ENCODE data around the gene TSHZ3. TPM values are rescaled to one million over a fixed set of nuclear protein-coding genes. Genes with fewer than 3 reads are reported as not detected.

The TSHZ3 gene
- polyA plus RNA-seq, 3 donors from 2014 or later = 0.74 to 3.5 (median 1.5) TPM

DNA sequence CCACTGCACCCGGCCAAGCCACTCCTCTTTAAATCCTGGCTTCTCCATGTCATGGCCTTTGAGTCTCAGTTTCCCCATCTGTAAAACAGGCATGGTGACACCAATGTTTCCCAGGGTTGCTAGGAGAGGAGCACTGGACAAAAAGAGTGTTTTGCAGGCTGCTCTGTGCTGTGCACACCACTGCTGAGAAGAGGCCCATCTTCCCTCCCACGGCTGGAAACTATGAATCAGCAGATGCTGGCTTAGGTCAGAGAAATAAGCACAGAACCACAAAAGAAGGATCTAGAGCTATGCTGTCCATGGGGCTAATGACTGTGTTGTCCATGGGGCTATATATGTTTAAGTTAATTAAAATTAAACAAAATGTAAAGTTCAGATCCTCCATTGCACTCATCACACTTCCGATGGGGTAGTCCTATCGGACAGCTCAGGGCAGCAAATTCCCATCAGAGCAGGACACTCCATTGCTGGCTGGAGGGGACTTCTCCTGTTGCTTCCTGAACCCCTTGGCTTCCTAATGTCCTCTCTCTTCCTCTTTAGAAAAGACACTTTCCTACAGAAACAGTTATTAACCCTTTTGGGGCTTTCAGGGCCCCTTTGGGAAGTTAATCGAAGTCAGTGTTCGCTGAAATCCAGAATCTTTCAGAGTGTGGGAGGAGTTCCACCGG is 37.1 kb downstream of the TSHZ3 start:
- H3K4me1 Mint-ChIP-seq = peaks cover 0 to 2% of the 10 kb centered on the region in 2 donors
- no peak overlapping the region for H3K4me3 Mint-ChIP-seq
- no peaks in the 10 kb centered on the region for H3K9me3 Mint-ChIP-seq
- H3K27ac Mint-ChIP-seq = no peak overlapping the region
- DNase-seq = no peak
- peaks cover 0 to 3% (median 3%) of the 10 kb centered on the region in 3 donors for H3K36me3 Mint-ChIP-seq
- H3K27me3 Mint-ChIP-seq (ENCODE audit: low read depth in 3 of 3) = peaks cover 3 to 10% (median 4%) of the 10 kb centered on the region in 3 donors

GRCh38 chr19:31310432-31311133 is 38.7 kb downstream of the TSHZ3 start:
- H3K4me1 Mint-ChIP-seq = peaks cover 0 to 2% of the 10 kb centered on the region in 2 donors
- H3K4me3 Mint-ChIP-seq = no peak overlapping the region
- DNase-seq = no peak
- peaks cover 0 to 3% (median 1%) of the 10 kb centered on the region in 3 donors for H3K36me3 Mint-ChIP-seq
- H3K27me3 Mint-ChIP-seq (ENCODE audit: low read depth in 3 of 3) = peaks cover 0 to 10% (median 6%) of the 10 kb centered on the region in 3 donors
- H3K9me3 Mint-ChIP-seq = no peaks in the 10 kb centered on the region
- no peak overlapping the region for H3K27ac Mint-ChIP-seq

DNA sequence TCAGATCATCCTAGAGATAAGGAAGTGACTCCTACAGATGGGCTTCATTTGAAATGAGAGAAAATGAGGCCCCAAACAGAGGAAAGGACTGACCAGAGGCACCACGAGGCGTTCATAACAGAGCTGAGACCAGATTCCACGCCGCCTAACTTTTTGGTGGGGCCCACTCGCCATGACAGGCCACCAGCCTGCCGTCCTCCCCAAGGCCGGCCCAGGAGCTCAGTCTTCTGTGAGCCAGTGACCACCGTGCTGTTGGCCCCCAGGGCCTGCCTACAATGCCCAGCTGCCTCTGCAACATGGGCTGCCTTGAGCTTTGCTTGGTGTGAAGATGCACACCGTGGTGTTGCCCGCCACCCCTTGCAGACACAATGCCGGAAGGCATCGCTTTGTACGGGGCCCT is 40.5 kb downstream of the TSHZ3 start:
- Mint-ChIP-seq H3K27me3 (ENCODE audit: low read depth in 3 of 3) (peaks cover 0 to 7% (median 6%) of the 10 kb centered on the region in 3 donors), H3K4me3 (no peak overlapping the region), H3K4me1 (peaks cover 0 to 5% of the 10 kb centered on the region in 2 donors), H3K27ac (no peak overlapping the region), H3K36me3 (no peaks in the 10 kb centered on the region), H3K9me3 (no peaks in the 10 kb centered on the region)
- no peak for DNase-seq

DNA sequence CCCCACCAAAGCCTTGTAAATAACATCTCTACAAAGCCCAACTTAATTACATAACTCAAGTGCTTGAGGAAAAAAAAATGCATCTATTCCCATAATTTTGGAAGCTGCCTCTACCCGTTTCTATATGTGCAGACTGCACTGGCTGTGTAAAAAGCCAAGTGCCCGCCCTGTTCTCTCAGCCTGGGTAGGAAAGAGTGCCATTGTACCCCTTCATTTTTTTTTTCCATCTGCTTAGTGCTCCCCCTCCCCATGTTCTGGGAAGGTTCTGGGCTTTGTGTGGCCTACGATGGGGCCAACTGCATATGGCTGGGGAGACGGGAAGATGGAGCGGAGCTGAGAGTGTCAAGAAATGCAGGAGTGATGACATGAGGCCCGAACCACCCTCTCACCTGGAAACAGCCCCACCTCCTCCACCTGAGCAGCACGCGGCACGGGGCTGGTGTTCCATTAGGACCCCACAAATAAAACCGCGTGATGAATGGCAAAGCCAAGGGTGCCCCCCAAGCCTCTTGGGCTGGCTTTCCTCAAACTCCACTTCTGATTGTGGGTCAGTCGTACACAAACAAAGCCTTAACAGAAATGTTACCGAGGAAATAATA is 42.1 kb downstream of the TSHZ3 start:
- no peak overlapping the region for H3K27ac Mint-ChIP-seq
- peaks cover 0 to 6% (median 4%) of the 10 kb centered on the region in 3 donors for H3K27me3 Mint-ChIP-seq (ENCODE audit: low read depth in 3 of 3)
- H3K4me3 Mint-ChIP-seq = no peak overlapping the region
- H3K36me3 Mint-ChIP-seq = no peaks in the 10 kb centered on the region
- no peak for DNase-seq
- no peaks in the 10 kb centered on the region for H3K9me3 Mint-ChIP-seq
- H3K4me1 Mint-ChIP-seq = peaks cover 0 to 5% of the 10 kb centered on the region in 2 donors

GRCh38 chr19:31306006-31306753 is 43.1 kb downstream of the TSHZ3 start:
- Mint-ChIP-seq H3K27ac (no peak overlapping the region), H3K4me3 (no peak overlapping the region), H3K36me3 (no peaks in the 10 kb centered on the region), H3K27me3 (ENCODE audit: low read depth in 3 of 3) (peaks cover 0 to 4% (median 2%) of the 10 kb centered on the region in 3 donors), H3K4me1 (peaks cover 0 to 3% of the 10 kb centered on the region in 2 donors), H3K9me3 (no peaks in the 10 kb centered on the region)
- DNase-seq = no peak

DNA sequence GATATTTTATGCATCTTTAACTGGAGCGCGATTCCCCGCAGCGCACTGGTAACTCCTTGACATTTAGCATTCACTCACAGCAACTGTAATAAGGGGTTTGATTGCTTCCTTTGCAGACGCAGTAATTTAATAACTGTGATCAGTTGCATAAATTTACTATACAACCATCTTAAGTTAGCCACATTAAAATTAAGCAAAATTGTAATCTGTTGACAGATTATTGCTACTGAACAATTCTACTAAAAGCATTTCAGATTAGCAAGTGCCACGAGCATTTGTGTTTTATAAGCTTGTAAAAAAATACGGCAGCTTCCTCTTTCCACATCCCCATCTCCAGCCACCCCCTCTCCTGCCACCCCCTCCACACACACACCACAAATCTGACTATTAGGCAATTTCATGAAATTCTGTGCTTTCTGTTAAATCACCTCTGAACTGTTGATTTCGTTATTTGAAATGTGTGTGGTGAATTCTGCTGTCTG is 44.4 kb downstream of the TSHZ3 start:
- H3K4me1 Mint-ChIP-seq = peaks cover 0 to 3% of the 10 kb centered on the region in 2 donors
- H3K36me3 Mint-ChIP-seq = no peaks in the 10 kb centered on the region
- no peaks in the 10 kb centered on the region for H3K9me3 Mint-ChIP-seq
- H3K27me3 Mint-ChIP-seq (ENCODE audit: low read depth in 3 of 3) = peaks cover 0 to 4% (median 0%) of the 10 kb centered on the region in 3 donors
- no peak for DNase-seq
- H3K4me3 Mint-ChIP-seq = no peak overlapping the region
- H3K27ac Mint-ChIP-seq = no peak overlapping the region

GRCh38 chr19:31303262-31303815 is 45.9 kb downstream of the TSHZ3 start:
- Mint-ChIP-seq H3K36me3 (no peaks in the 10 kb centered on the region), H3K27me3 (ENCODE audit: low read depth in 3 of 3) (peaks cover 0 to 4% (median 0%) of the 10 kb centered on the region in 3 donors), H3K4me1 (peaks cover 0 to 3% of the 10 kb centered on the region in 2 donors), H3K9me3 (no peaks in the 10 kb centered on the region), H3K27ac (no peak overlapping the region), H3K4me3 (no peak overlapping the region)
- no peak for DNase-seq

DNA sequence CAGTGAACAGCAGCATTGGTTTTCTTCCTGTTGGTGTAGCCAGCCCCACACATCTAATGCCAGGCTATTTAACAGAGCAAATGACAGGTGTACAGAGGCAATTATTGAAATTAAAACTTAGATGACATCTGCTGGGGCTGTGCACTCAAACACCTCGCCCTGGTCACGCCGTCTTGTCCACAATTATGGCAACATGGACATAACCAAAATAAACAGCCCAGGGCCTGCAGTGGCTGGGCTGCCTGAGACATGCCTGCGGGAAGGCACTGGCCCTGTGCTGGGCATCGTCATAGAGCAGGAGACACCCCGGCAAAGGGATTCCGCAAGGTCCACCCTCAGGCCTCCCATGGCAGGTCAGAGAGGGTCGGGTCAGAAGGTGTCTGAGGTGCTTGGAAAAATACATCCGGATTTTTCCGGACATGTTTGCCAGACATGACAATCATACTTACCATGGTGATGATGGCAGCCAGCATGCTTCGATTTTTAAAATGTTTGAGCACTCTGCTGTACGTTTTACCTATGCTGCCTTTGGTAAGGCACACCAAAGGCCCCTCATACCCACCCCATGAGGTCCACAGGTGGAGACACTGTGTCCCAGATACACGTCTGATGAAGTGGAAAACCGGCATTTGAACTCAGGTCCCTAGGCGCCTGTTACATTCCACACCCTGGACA is 47.8 kb downstream of the TSHZ3 start:
- Mint-ChIP-seq H3K4me1 (peaks cover 0 to 3% of the 10 kb centered on the region in 2 donors), H3K4me3 (no peak overlapping the region), H3K9me3 (no peaks in the 10 kb centered on the region), H3K36me3 (no peaks in the 10 kb centered on the region), H3K27ac (no peak overlapping the region), H3K27me3 (ENCODE audit: low read depth in 3 of 3) (peaks cover 0 to 1% (median 0%) of the 10 kb centered on the region in 3 donors)
- DNase-seq = no peak

GRCh38 chr19:31300422-31300821 is 48.8 kb downstream of the TSHZ3 start:
- no peak for DNase-seq
- Mint-ChIP-seq H3K4me3 (no peak overlapping the region), H3K9me3 (no peaks in the 10 kb centered on the region), H3K36me3 (no peaks in the 10 kb centered on the region), H3K27ac (no peak overlapping the region), H3K27me3 (ENCODE audit: low read depth in 3 of 3) (peaks cover 0 to 1% (median 0%) of the 10 kb centered on the region in 3 donors), H3K4me1 (peaks cover 0 to 4% of the 10 kb centered on the region in 2 donors)

DNA sequence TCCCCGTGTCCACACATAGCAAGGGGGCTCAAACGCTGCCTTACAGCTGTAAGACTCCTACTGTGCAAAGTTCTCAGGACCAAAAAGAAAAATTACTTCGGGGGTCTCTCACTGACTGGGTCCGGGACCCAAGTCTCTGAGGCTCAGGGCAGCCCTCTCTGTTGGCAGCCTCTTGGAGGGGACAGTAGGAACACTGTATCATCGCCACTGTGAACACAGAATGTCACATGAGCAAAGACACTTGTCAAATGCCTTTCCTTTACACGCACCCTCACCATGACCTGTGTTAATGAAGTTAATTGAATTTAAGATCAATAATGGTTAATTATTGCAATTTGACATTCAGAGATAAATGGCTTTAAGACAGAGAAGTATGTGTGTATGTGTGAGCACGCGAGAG is 49.6 kb downstream of the TSHZ3 start:
- DNase-seq = no peak
- no peaks in the 10 kb centered on the region for H3K9me3 Mint-ChIP-seq
- H3K27ac Mint-ChIP-seq = no peak overlapping the region
- no peak overlapping the region for H3K4me3 Mint-ChIP-seq
- H3K36me3 Mint-ChIP-seq = no peaks in the 10 kb centered on the region
- peaks cover 0 to 1% of the 10 kb centered on the region in 2 donors for H3K4me1 Mint-ChIP-seq
- peaks cover 0 to 1% (median 0%) of the 10 kb centered on the region in 3 donors for H3K27me3 Mint-ChIP-seq (ENCODE audit: low read depth in 3 of 3)

DNA sequence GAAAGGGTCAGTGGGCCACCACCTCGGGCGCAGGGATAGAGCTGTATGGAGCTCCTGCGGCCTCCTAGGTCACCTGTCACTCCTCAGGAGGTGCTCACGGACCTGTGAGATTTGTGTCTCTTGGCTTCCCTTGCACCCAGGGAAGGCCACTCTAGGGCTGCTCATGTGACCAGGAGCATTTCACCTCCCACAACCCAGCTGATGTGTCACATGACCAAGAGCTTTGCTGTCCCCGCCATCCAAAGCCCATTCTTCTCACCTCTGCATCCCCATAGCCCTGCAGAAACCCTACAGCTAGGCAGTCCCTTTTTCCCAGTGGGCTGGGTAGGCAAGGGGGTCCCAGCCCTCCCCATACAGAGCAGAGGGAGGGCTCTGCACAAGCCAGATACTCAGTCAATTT is 51.2 kb downstream of the TSHZ3 start:
- no peak overlapping the region for H3K27ac Mint-ChIP-seq
- peaks cover 0 to 1% of the 10 kb centered on the region in 2 donors for H3K4me1 Mint-ChIP-seq
- no peak overlapping the region for H3K4me3 Mint-ChIP-seq
- H3K27me3 Mint-ChIP-seq (ENCODE audit: low read depth in 3 of 3) = peaks cover 0 to 1% (median 0%) of the 10 kb centered on the region in 3 donors
- H3K36me3 Mint-ChIP-seq = no peaks in the 10 kb centered on the region
- H3K9me3 Mint-ChIP-seq = no peaks in the 10 kb centered on the region
- DNase-seq = no peak

GRCh38 chr19:31296741-31297390 is 52.4 kb downstream of the TSHZ3 start:
- Mint-ChIP-seq H3K36me3 (no peaks in the 10 kb centered on the region), H3K9me3 (no peaks in the 10 kb centered on the region), H3K27me3 (ENCODE audit: low read depth in 3 of 3) (peaks cover 0 to 2% (median 1%) of the 10 kb centered on the region in 3 donors), H3K27ac (no peak overlapping the region), H3K4me3 (no peak overlapping the region), H3K4me1 (peaks cover 0 to 1% of the 10 kb centered on the region in 2 donors)
- DNase-seq = no peak

All from immature natural killer cell (primary cell).